Skeletal muscle satellite cell (primary cell): Measurements from ENCODE around the gene ATP2A1.
"Not testable (repeated sequence)": the region's sequence is repeated elsewhere in the genome, so short reads cannot be mapped to it uniquely, and the experiment has no call there.

Source experiments
- H3K27me3 ChIP-seq: 2 replicates; pipeline ENCODE4 v1.7.0; 2013; ENCODE audit warnings: low read length; ENCODE audit not compliant: control insufficient read depth, insufficient read depth
- H3K36me3 ChIP-seq: 2 replicates; pipeline ENCODE4 v1.7.0; 2013; ENCODE audit warnings: mild to moderate bottlenecking, control low read depth, low read length; ENCODE audit not compliant: insufficient read depth
- H3K4me1 ChIP-seq: 2 replicates; pipeline ENCODE4 v1.7.0; 2013; ENCODE audit warnings: low read length; ENCODE audit not compliant: control insufficient read depth, insufficient read depth
- H3K4me2 ChIP-seq: 2 replicates; pipeline ENCODE4 v1.7.0; 2013; ENCODE audit warnings: mild to moderate bottlenecking, low read length
- H3K4me3 ChIP-seq: 2 replicates; pipeline ENCODE4 v1.7.0; 2013; ENCODE audit warnings: low read length
- H3K9ac ChIP-seq: 2 replicates; pipeline ENCODE4 v1.7.0; 2013; ENCODE audit warnings: mild to moderate bottlenecking, low read depth, low read length, moderate library complexity
- H3K9me3 ChIP-seq: replicated peaks from 2 replicates; pipeline ENCODE4 v1.7.0; 2013; ENCODE audit warnings: mild to moderate bottlenecking, control low read depth, low read length

ATP2A1 gene

DNA sequence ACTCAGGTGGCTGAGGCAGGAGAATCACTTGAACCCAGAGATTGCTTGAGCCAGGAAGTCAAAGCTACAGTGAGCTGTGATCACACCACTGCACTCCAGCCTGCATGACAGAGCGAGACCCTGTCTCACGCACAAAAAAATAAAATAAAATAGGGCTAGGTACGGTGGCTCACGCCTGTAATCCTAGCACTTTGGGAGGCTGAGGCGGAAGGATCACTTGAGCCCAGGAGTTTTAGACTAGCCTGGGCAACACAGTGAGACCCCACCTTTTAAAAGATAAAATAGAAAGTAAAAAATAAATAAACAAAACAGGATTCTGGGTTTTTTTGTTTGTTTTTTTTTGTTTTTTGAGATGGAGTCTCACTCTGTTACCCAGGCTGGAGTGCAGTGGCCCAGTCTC, 12.1 kb downstream of the ATP2A1 start:
- H3K4me3 ChIP-seq, H3K9me3 ChIP-seq, H3K9ac ChIP-seq: not testable (repeated sequence)

DNA sequence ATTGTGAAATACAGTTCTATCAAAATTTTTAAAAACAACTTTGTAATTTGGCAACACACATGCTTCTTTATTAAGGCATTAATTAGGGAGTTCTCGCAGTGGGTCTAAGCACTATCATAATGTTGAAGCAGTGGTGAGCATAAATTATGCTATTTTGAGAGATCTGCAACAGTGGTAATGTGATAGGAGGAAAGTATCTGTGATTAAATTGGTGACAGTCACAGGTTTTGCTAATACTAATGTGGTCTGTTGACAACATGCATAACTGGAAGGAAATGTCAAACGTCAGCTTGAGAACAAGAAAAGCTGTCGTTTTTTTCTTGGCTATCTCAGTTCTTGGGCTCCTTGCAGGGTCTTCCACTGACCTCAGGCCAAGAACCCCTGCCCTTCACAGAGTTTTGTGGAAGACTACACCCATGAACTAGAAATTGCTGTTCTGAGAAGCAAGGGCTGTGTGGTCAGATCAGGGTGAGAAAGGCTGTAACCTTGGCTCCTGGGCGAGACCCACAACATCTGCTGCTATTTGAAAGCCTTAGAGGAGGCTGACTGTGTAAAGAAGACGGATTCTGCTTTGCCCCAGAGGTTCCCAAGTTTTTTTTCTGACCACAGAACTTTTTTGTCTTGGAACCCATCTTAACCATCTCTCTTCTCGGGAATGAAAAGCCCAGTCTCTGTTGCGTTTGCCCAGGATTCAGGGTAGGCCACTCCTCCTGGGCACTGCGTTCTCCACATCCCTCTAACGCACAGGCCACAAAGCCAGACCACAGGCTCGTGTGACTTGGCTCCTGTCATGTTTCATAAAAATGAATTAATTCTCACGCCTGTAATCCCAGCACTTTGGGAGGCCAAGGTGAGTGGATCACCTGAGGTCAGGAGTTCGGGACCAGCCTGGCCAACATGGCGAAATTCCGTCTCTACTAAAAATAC, 13.9 kb downstream of the ATP2A1 start:
- Histone ChIP-seq H3K36me3 (no peaks in the 10 kb centered on the region), H3K9me3 (no peaks in the 10 kb centered on the region), H3K4me2 (no peak overlapping the region), H3K9ac (no peak overlapping the region), H3K4me1 (no peaks in the 10 kb centered on the region), H3K4me3 (no peak overlapping the region), H3K27me3 (no peaks in the 10 kb centered on the region)

More for the DNA sequence above, 12.1 kb downstream of the ATP2A1 start:
- not testable (repeated sequence) for H3K36me3 ChIP-seq, H3K4me1 ChIP-seq, H3K27me3 ChIP-seq, H3K4me2 ChIP-seq

DNA sequence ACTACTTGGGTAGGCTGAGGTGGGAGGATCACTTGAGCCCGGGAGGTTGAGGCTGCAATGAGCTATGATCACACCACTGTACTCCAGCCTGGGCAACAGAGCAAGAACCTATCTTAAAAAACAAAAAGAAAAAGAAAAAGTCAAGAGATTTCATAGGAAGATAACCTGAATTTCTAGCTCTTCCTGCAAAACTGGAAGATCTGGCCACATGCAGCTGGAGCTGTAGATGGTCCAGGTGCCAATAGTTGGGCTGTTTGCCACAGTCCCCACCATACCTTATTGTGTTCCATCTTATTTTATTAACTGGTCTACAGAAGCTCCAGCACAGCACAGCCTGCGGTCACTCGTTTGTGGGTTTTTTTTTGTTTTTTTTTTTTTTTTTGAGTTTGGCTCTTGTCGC, 15.0 kb downstream of the ATP2A1 start:
- Histone ChIP-seq H3K27me3 (no peaks in the 10 kb centered on the region), H3K4me2 (no peak overlapping the region), H3K9me3 (no peaks in the 10 kb centered on the region), H3K36me3 (no peaks in the 10 kb centered on the region), H3K4me3 (no peak overlapping the region), H3K9ac (no peak overlapping the region), H3K4me1 (no peaks in the 10 kb centered on the region)

DNA sequence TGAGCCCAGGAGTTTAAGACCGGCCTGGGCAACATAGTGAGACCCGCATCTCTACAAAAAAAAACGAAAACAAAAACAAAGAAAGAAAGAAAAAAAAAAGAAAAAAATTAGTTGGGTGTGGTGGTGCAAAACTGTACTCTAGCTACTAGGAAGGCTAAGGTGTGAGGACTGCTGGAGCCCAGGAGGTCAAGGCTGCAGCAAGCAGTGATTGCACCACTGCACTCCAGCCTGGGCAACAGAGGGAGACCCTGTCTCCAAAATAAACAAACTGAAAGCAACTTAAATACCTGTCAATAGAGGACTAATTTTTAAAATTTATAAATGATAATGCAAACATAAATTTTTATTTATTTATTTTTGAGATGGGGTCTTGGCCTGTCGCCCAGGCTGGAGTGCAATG, 17.3 kb downstream of the ATP2A1 start:
- Histone ChIP-seq H3K4me1 (no peaks in the 10 kb centered on the region), H3K9ac (no peak overlapping the region), H3K27me3 (no peaks in the 10 kb centered on the region), H3K9me3 (no peaks in the 10 kb centered on the region), H3K4me2 (no peak overlapping the region), H3K4me3 (no peak overlapping the region), H3K36me3 (no peaks in the 10 kb centered on the region)

DNA sequence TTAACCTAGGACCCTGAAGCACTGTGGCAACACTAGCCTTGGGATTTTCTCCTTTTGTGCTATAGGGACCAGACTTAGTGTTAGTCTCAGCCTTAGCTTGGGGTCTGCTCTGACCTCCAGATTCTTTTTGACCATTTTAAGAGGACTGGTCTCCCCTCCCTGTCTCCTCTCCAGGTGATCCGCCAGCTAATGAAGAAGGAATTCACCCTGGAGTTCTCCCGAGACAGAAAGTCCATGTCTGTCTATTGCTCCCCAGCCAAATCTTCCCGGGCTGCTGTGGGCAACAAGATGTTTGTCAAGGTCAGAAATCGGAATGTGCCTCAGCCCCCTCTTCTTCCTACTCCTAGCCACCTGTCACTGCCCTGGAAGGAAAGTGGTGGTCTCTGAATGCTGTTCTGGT, 19.5 kb downstream of the ATP2A1 start:
- Histone ChIP-seq H3K9me3 (no peaks in the 10 kb centered on the region), H3K4me3 (no peak overlapping the region), H3K36me3 (no peaks in the 10 kb centered on the region), H3K27me3 (no peaks in the 10 kb centered on the region), H3K4me1 (no peaks in the 10 kb centered on the region), H3K4me2 (no peak overlapping the region), H3K9ac (no peak overlapping the region)

DNA sequence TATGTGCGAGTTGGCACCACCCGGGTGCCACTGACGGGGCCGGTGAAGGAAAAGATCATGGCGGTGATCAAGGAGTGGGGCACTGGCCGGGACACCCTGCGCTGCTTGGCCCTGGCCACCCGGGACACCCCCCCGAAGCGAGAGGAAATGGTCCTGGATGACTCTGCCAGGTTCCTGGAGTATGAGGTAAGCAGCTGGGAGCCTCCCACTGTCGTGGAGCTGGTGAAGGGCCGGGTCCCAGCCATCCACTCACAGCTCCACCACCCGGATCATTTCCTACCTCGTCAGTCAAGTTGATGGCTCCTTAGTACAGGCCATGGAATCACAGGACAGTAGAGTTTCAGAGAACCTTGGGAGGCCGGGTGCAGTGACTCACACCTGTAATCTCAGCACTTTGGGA, 20.0 kb downstream of the ATP2A1 start:
- Histone ChIP-seq H3K9me3 (no peaks in the 10 kb centered on the region), H3K4me2 (no peak overlapping the region), H3K36me3 (no peaks in the 10 kb centered on the region), H3K9ac (no peak overlapping the region), H3K27me3 (no peaks in the 10 kb centered on the region), H3K4me3 (no peak overlapping the region), H3K4me1 (no peaks in the 10 kb centered on the region)

DNA sequence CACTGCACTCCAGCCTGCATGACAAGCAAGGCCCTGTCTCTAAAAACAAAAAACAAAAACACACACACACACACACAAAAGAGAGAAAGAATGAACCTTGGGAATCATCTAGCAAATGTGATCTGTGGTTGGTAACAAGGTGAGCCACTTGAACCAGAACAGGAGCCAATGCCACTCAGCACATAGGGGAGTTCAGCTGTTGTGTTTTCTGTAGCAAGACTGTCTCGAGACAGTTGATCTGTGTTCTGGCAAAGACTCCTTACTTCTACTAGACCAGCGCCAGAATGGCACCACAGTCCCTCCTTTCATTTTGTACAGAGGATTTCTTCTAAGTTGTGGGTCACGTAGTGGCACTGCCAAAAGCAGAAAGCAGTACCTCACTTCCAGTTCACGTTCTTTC, 20.7 kb downstream of the ATP2A1 start:
- Histone ChIP-seq H3K36me3 (no peaks in the 10 kb centered on the region), H3K27me3 (no peaks in the 10 kb centered on the region), H3K4me1 (no peaks in the 10 kb centered on the region), H3K4me3 (no peak overlapping the region), H3K9me3 (no peaks in the 10 kb centered on the region), H3K4me2 (no peak overlapping the region), H3K9ac (no peak overlapping the region)

DNA sequence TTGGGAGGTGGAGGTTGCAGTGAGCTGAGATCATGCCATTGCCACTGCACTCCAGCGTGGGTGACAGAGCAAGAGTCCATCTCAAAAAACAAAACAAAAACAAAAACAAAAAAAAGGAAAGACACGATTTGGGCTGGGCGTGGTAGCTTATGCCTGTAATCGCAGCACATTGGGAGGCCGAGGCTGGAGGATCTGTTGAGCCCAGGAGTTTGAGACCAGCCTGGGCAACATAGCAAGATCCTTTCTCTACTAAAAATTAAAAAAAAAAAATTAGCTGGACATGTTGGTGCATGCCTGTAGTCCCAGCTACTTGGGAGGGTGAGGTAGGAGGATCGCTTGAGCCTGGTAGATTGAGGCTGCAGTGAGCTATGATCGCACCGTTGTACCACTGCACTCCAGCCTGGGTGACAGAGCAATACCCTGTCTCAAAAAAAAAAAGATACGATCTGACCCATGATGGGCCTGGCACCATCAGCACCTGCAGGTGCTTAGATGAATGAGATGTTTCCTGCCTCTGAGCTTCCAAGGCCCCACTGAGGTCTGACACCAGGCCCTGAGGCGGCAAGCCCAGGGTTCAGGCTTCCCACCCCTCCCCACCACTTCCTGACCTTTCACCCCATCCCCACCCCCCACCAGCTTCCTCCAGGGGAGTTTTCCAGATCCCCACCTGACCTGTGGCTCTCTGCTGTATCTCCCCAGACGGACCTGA, 21.7 kb downstream of the ATP2A1 start:
- Histone ChIP-seq H3K4me1 (no peaks in the 10 kb centered on the region), H3K36me3 (no peaks in the 10 kb centered on the region), H3K9ac (no peak overlapping the region), H3K4me2 (no peak overlapping the region), H3K27me3 (no peaks in the 10 kb centered on the region), H3K4me3 (no peak overlapping the region), H3K9me3 (no peaks in the 10 kb centered on the region)

DNA sequence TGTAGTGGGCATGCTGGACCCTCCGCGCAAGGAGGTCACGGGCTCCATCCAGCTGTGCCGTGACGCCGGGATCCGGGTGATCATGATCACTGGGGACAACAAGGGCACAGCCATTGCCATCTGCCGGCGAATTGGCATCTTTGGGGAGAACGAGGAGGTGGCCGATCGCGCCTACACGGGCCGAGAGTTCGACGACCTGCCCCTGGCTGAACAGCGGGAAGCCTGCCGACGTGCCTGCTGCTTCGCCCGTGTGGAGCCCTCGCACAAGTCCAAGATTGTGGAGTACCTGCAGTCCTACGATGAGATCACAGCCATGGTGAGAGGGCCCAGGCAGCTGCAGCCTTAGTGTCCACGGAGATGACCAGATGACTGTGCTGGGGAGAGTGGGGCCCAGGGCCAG, 22.3 kb downstream of the ATP2A1 start:
- Histone ChIP-seq H3K4me2 (no peak overlapping the region), H3K4me1 (no peaks in the 10 kb centered on the region), H3K9me3 (no peaks in the 10 kb centered on the region), H3K9ac (no peak overlapping the region), H3K4me3 (no peak overlapping the region), H3K27me3 (no peaks in the 10 kb centered on the region), H3K36me3 (no peaks in the 10 kb centered on the region)

DNA sequence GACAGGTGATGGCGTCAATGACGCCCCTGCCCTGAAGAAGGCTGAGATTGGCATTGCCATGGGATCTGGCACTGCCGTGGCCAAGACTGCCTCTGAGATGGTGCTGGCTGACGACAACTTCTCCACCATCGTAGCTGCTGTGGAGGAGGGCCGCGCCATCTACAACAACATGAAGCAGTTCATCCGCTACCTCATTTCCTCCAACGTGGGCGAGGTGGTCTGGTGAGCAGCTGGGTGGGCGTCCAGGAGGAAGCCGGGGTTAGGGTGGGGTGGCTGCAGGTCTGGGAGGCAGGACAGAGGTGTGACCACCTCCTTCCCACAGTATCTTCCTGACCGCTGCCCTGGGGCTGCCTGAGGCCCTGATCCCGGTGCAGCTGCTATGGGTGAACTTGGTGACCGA, 23.6 kb downstream of the ATP2A1 start:
- Histone ChIP-seq H3K27me3 (no peaks in the 10 kb centered on the region), H3K4me2 (no peak overlapping the region), H3K4me1 (no peaks in the 10 kb centered on the region), H3K9me3 (no peaks in the 10 kb centered on the region), H3K4me3 (no peak overlapping the region), H3K9ac (no peak overlapping the region), H3K36me3 (no peaks in the 10 kb centered on the region)

DNA sequence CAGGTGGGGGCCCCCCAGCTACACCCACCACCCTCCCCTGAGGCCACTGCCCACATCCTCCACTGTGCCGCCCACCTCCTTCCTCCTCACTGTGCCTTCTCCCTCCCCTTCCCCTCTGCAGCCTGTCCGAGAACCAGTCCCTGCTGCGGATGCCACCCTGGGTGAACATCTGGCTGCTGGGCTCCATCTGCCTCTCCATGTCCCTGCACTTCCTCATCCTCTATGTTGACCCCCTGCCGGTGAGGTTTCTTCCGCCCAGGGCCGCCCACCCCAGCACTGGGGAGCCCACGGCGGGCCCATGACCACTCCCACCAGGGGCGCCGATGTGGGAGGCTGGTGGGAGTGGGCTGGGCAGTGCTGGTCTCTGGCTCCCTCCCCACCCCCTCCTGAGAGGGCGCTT, 24.6 kb downstream of the ATP2A1 start:
- H3K36me3 ChIP-seq, result no peaks in the 10 kb centered on the region
- no peak overlapping the region for H3K4me2 ChIP-seq
- H3K4me1 ChIP-seq, result no peaks in the 10 kb centered on the region
- H3K9me3 ChIP-seq, result no peaks in the 10 kb centered on the region
- no peak overlapping the region for H3K4me3 ChIP-seq
- no peak overlapping the region for H3K9ac ChIP-seq
- H3K27me3 ChIP-seq, result no peaks in the 10 kb centered on the region
